Neuronal stem cell (in vitro differentiated cells): ENCODE measurements around the gene LCN10.

Experiments used
- DNase-seq: peaks from one replicate; pipeline ENCODE4 v3.0.0-alpha.2; 2013; ENCODE audit warnings: low spot score
- H2AFZ ChIP-seq: one replicate; pipeline ENCODE4 v1.6.1; 2013; ENCODE audit warnings: mild to moderate bottlenecking, low read length, inconsistent platforms
- H2AK5ac ChIP-seq: 2 replicates; pipeline ENCODE4 v1.6.1; 2013; ENCODE audit warnings: low read depth, mild to moderate bottlenecking, inconsistent platforms, low read length, moderate library complexity, mixed read lengths
- H2BK120ac ChIP-seq: 2 replicates; pipeline ENCODE4 v1.6.1; 2013; ENCODE audit warnings: low read depth, mild to moderate bottlenecking, inconsistent platforms, low read length, moderate library complexity, mixed read lengths
- H2BK12ac ChIP-seq: one replicate; pipeline ENCODE4 v1.6.1; 2013; ENCODE audit warnings: low read length, inconsistent platforms
- H2BK15ac ChIP-seq: 2 replicates; pipeline ENCODE4 v1.6.1; 2013; ENCODE audit warnings: mild to moderate bottlenecking, low read length, inconsistent platforms, mixed read lengths
- H2BK5ac ChIP-seq: one replicate; pipeline ENCODE4 v1.6.1; 2013; ENCODE audit warnings: inconsistent platforms, mild to moderate bottlenecking, low read length, moderate library complexity
- H3K14ac ChIP-seq: one replicate; pipeline ENCODE4 v1.6.1; 2013; ENCODE audit warnings: low read length, inconsistent platforms
- H3K18ac ChIP-seq: 2 replicates; pipeline ENCODE4 v1.6.1; 2013; ENCODE audit warnings: low read length, inconsistent platforms
- H3K23ac ChIP-seq: 2 replicates; pipeline ENCODE4 v1.6.1; 2013; ENCODE audit warnings: low read depth, mild to moderate bottlenecking, mixed read lengths, low read length, inconsistent platforms; ENCODE audit not compliant: poor library complexity
- H3K27ac ChIP-seq: replicated peaks from 3 replicates; pipeline ENCODE4 v1.5.1; 2013; ENCODE audit warnings: low read length, inconsistent platforms
- H3K27me3 ChIP-seq, 3 experiments: 2 replicates each; pipeline ENCODE4 v1.6.1; 2013; ENCODE audit warnings: low read length in 3 of 3, mild to moderate bottlenecking in 2 of 3, inconsistent platforms in 1 of 3, low read depth in 1 of 3, mixed read lengths in 1 of 3, moderate library complexity in 1 of 3; ENCODE audit not compliant: control insufficient read depth in 3 of 3, insufficient read depth in 3 of 3
- H3K36me3 ChIP-seq, 2 donors: replicated peaks in 1 of 2; 2 replicates each; pipeline ENCODE4 v1.6.1; 2013; ENCODE audit warnings: low read length in 2 of 2; ENCODE audit not compliant: control insufficient read depth in 2 of 2, insufficient read depth in 2 of 2
- H3K4ac ChIP-seq: 2 replicates; pipeline ENCODE4 v1.6.1; 2013; ENCODE audit warnings: inconsistent platforms, mild to moderate bottlenecking, low read length, moderate library complexity
- H3K4me1 ChIP-seq, 2 donors: 1 replicate in 1 of 2; 2 replicates in 1 of 2; pipeline ENCODE4 v1.6.1; 2013; ENCODE audit warnings: low read length in 2 of 2, low read depth in 1 of 2; ENCODE audit not compliant: control insufficient read depth in 2 of 2, insufficient read depth in 1 of 2
- H3K4me2 ChIP-seq: one replicate; pipeline ENCODE4 v1.6.1; 2013; ENCODE audit warnings: mild to moderate bottlenecking, low read length, inconsistent platforms; ENCODE audit not compliant: insufficient read depth, poor library complexity, severe bottlenecking
- H3K4me3 ChIP-seq, 2 donors: 2 replicates each; pipeline ENCODE4 v1.5.1; 2013; ENCODE audit warnings: low read length in 2 of 2, mild to moderate bottlenecking in 2 of 2, inconsistent platforms in 1 of 2, moderate library complexity in 1 of 2
- H3K79me1 ChIP-seq: one replicate; pipeline ENCODE4 v1.6.1; 2013; ENCODE audit warnings: low read depth, mild to moderate bottlenecking, inconsistent platforms, low read length, moderate library complexity
- H3K9ac ChIP-seq: one replicate; pipeline ENCODE4 v1.6.1; 2013; ENCODE audit warnings: mild to moderate bottlenecking, low read depth, low read length, inconsistent platforms; ENCODE audit not compliant: poor library complexity
- H3K9me3 ChIP-seq, 2 donors: replicated peaks in 1 of 2; 2 replicates each; pipeline versions ENCODE3 to v1.6.1; 2013; ENCODE audit warnings: low read length in 2 of 2, mild to moderate bottlenecking in 2 of 2, inconsistent platforms in 1 of 2, low read depth in 1 of 2, mixed read lengths in 1 of 2, moderate library complexity in 1 of 2; ENCODE audit not compliant: control insufficient read depth in 2 of 2, insufficient read depth in 1 of 2
- H4K8ac ChIP-seq: one replicate; pipeline ENCODE4 v1.6.1; 2013; ENCODE audit warnings: low read depth, mild to moderate bottlenecking, inconsistent platforms, low read length, moderate library complexity
- H4K91ac ChIP-seq: one replicate; pipeline ENCODE4 v1.6.1; 2013; ENCODE audit warnings: low read length, low read depth, mild to moderate bottlenecking, inconsistent platforms; ENCODE audit not compliant: poor library complexity
- WGBS, 2 donors: extraction: QIAGEN DNeasy Blood & Tissue Kit; methylation state at CpG; one replicate each; pipeline ENCODE4 v1.1.7; 2013; ENCODE audit warnings: missing lambda C conversion rate in 2 of 2, mixed read lengths in 1 of 2; ENCODE audit not compliant: insufficient read length in 2 of 2, insufficient replicate concordance in 1 of 2; ENCODE audit errors: extremely low coverage in 2 of 2; 5-methylcytosine and 5-hydroxymethylcytosine counted together

LCN10 gene

DNA sequence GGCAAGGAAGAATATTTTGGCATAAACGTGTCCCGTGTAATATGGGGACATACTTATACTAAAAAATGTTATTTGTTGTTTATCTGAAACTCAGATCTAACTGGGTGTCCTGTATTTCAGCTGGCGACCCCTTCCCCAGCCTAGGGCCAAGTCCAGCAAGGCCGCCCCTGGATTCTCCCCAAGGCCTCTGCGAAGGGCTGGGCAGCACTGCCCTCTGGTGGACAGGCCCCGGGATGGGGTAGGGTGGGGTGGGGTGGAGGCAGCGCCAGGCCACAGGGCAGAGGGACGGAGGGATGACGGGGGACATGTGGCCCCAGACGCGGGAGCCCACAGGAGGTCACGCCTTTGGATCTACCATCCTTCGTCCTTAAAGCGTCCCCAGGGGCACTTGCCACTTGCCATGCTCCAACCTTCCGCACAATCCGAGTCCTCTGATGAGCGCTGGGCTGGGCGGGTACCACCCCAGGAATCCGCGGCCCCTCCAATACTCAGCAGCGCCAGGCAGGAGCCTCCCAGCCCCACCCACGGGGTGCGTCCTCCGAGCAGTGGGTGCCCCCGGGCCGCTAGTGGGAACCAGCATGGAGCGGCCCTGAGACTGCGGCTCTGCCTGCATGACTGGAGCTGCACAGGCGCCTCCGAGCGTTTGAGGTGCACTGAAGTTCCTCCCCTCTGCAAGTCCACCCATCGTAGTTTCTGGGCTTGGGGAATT is 48.4 kb downstream of the LCN10 start:
- H3K4me2 ChIP-seq: peak overlapping the region; percentile 54
- no peak overlapping the region for H4K8ac ChIP-seq
- H3K9ac ChIP-seq: no peak overlapping the region
- H3K18ac ChIP-seq: peak overlapping the region; percentile 90
- H3K27ac ChIP-seq: no peak overlapping the region
- peak overlapping the region; percentile 54 for H2BK15ac ChIP-seq
- peaks cover 15 to 22% of the 10 kb centered on the region in 2 donors for H3K4me1 ChIP-seq
- no peak overlapping the region for H2AFZ ChIP-seq
- H3K4ac ChIP-seq: no peak overlapping the region
- H3K4me3 ChIP-seq: no peak overlapping the region
- no peak overlapping the region for H2BK12ac ChIP-seq
- no peak overlapping the region for H3K23ac ChIP-seq
- no peak overlapping the region for H4K91ac ChIP-seq
- peaks cover 5% of the 10 kb centered on the region for H3K79me1 ChIP-seq
- peak overlapping the region; percentile 97 for H2AK5ac ChIP-seq
- H3K27me3 ChIP-seq: peaks cover 0 to 47% (median under 1%) of the 10 kb centered on the region in 3 experiments
- H3K14ac ChIP-seq: peak overlapping the region; percentile 21
- no CpG with 5 or more reads among the region's 32 CpGs for WGBS, 2 donors
- H3K36me3 ChIP-seq: no peaks in the 10 kb centered on the region
- peak overlapping the region; percentile 75 for H2BK5ac ChIP-seq
- no peak overlapping the region for H2BK120ac ChIP-seq
- no peaks in the 10 kb centered on the region for H3K9me3 ChIP-seq
- no peak for DNase-seq

DNA sequence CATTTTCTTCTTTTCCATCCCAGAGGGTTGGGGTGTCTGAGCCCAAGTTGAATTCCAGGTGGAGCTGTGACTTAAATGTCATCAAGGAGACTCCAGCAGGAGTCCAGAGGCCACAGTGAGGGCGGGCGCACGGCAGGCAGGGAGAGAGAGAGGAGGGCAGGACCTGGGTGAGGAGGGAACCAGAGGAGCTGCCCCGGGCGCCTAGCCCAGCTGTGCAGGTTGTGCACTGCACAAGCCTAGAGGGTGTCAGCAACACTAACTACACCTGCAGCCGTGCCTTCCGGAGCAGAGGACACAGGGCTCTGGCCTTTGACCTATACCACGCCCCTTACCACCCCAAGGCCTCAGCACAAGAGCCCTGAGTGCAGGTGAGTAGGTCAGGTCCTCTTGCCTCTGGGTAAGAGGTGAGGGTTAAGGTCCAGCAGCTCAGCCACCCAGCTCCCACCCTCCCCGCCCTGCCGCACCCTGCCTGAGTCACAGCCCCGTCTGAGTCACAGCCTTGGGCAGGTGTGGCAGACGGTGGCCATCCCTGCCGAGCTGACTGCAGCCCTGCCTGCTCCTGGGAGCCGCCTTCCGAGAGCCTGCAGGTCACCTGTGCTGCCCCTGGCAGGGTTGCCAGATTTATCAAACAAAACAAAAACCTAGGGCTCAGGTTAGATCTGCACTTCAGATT is 49.1 kb downstream of the LCN10 start:
- Histone ChIP-seq H3K4me2 (no peak overlapping the region), H3K79me1 (peaks cover 5% of the 10 kb centered on the region), H3K36me3 (no peaks in the 10 kb centered on the region), H3K9me3 (no peaks in the 10 kb centered on the region), H4K8ac (no peak overlapping the region), H3K23ac (no peak overlapping the region), H3K9ac (peak overlapping the region; percentile 70), H3K4me3 (no peak overlapping the region), H2AK5ac (peak overlapping the region; percentile 97), H3K27me3 (peaks cover 0 to 53% (median 6%) of the 10 kb centered on the region in 3 experiments), H2BK120ac (no peak overlapping the region), H2BK5ac (peak overlapping the region; percentile 90), H3K14ac (no peak overlapping the region), H2BK12ac (peak overlapping the region; percentile 58), H2BK15ac (peak overlapping the region; percentile 83), H3K4ac (peak overlapping the region; percentile 93), H3K18ac (peak overlapping the region; percentile 24), H4K91ac (no peak overlapping the region), H2AFZ (no peak overlapping the region), H3K4me1 (peaks cover 15 to 22% of the 10 kb centered on the region in 2 donors), H3K27ac (no peak overlapping the region)
- no CpG with 5 or more reads among the region's 15 CpGs for WGBS, 2 donors
- no peak for DNase-seq

DNA sequence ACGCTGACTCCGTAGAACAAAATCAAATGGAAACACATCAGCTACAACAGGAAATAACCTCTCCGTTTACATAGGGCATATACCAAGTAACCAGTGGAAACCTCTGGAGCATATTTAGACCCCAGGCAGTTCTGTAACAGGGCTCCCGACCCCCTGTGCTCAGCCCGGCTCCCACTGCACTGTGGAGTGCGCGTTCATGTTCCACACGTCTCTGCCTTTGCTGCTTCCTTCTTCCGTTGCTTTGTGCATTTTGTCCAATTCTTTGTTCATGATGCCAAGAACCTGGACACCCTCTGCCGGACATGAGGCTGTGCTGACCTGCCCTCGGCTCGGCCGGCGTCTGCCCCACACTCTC is 49.6 kb downstream of the LCN10 start:
- Histone ChIP-seq H4K91ac (no peak overlapping the region), H3K23ac (no peak overlapping the region), H3K79me1 (peaks cover 5% of the 10 kb centered on the region), H3K4me3 (no peak overlapping the region), H3K9ac (no peak overlapping the region), H2BK5ac (peak overlapping the region; percentile 90), H3K18ac (no peak overlapping the region), H3K4ac (no peak overlapping the region), H3K27ac (no peak overlapping the region), H3K14ac (no peak overlapping the region), H3K9me3 (no peaks in the 10 kb centered on the region), H2BK15ac (peak overlapping the region; percentile 92), H3K4me1 (peaks cover 13 to 22% of the 10 kb centered on the region in 2 donors), H2BK12ac (peak overlapping the region; percentile 58), H3K4me2 (no peak overlapping the region), H2BK120ac (no peak overlapping the region), H2AK5ac (peak overlapping the region; percentile 97), H3K27me3 (peaks cover 0 to 58% (median 12%) of the 10 kb centered on the region in 3 experiments), H3K36me3 (no peaks in the 10 kb centered on the region), H2AFZ (no peak overlapping the region), H4K8ac (no peak overlapping the region)
- no peak for DNase-seq
- no CpG with 5 or more reads among the region's 14 CpGs for WGBS, 2 donors
